Smooth muscle cell (in vitro differentiated cells): ENCODE measurements around the gene FAM234A. TPM values are rescaled to one million over a fixed set of nuclear protein-coding genes. Genes with fewer than 3 reads are reported as not detected.
"Not testable (repeated sequence)": the region's sequence is repeated elsewhere in the genome, so short reads cannot be mapped to it uniquely, and the experiment has no call there.

Experiments used
- DNase-seq: peaks from one replicate; lab custom pipeline; 2025; ENCODE audit not compliant: unreplicated experiment; lab: John Stamatoyannopoulos, UW
- H2AFZ ChIP-seq: fragments of 200-600 bp; sonication (generic); 2 replicates; pipeline ENCODE4 v1.6.0; 2016; ENCODE audit warnings: antibody characterized with exemption, low read depth, mild to moderate bottlenecking
- H3F3A ChIP-seq: fragments of 200-600 bp; sonication (generic); 2 replicates; pipeline ENCODE4 v1.6.0; 2017; ENCODE audit warnings: antibody characterized with exemption, low read depth
- H3K27ac ChIP-seq: fragments of 200-600 bp; sonication (generic); 2 replicates; pipeline ENCODE4 v1.5.1; 2016; ENCODE audit warnings: low read depth, mild to moderate bottlenecking
- H3K27me3 ChIP-seq: fragments of 200-600 bp; sonication (generic); 2 replicates; pipeline ENCODE4 v1.6.1; 2016; ENCODE audit warnings: low read depth, mild to moderate bottlenecking
- H3K36me3 ChIP-seq: fragments of 200-600 bp; sonication (generic); 2 replicates; pipeline ENCODE4 v1.5.1; 2016; ENCODE audit warnings: low read depth
- H3K4me1 ChIP-seq: fragments of 200-600 bp; sonication (generic); 2 replicates; pipeline ENCODE4 v1.5.1; 2016; ENCODE audit warnings: low read depth
- H3K4me2 ChIP-seq: fragments of 200-600 bp; sonication (generic); 2 replicates; pipeline ENCODE4 v1.6.0; 2016; ENCODE audit warnings: mild to moderate bottlenecking
- H3K4me3 ChIP-seq: fragments of 200-600 bp; sonication (generic); 2 replicates; pipeline ENCODE4 v1.5.1; 2016; ENCODE audit warnings: mild to moderate bottlenecking
- H3K79me2 ChIP-seq: fragments of 200-600 bp; sonication (generic); 2 replicates; pipeline ENCODE4 v1.6.0; 2016; ENCODE audit warnings: low read depth, mild to moderate bottlenecking
- H3K9ac ChIP-seq: fragments of 200-600 bp; sonication (generic); 2 replicates; pipeline ENCODE4 v1.6.0; 2016; ENCODE audit warnings: low read depth
- H3K9me3 ChIP-seq: fragments of 200-600 bp; sonication (generic); replicated peaks from 2 replicates; pipeline ENCODE4 v1.5.1; 2016; ENCODE audit warnings: low read depth
- H4K20me1 ChIP-seq: fragments of 200-600 bp; sonication (generic); 2 replicates; pipeline ENCODE4 v1.6.0; 2016; ENCODE audit warnings: low read depth
- WGBS: methylation state at CpG from one replicate; pipeline ENCODE4 v1.1.7; 2016; ENCODE audit warnings: low lambda C conversion rate; 5-methylcytosine and 5-hydroxymethylcytosine counted together
- polyA plus RNA-seq: library from polyadenylated mRNA; unstranded; fragments of >200 nt; fragmentation: Nextera tagmentation; extraction: Ambion mirVana; gene quantifications from 2 replicates; pipeline ENCODE4 v1.2.1, GENCODE V29; 2016
- total RNA-seq: library from RNA; depleted of rRNA; stranded (reverse); fragments of >200 nt; gene quantifications from 2 replicates; pipeline ENCODE4 v1.2.3, GENCODE V29; 2014
- TF ChIP-seq, protein P1 (sequence below): fragments of 200-600 bp; sonication (generic); IDR thresholded peaks from 2 replicates; pipeline ENCODE4 v1.5.1; 2017; ENCODE audit warnings: borderline replicate concordance, mild to moderate bottlenecking, antibody characterized with exemption; ENCODE audit not compliant: insufficient read depth, poor library complexity, severe bottlenecking

FAM234A gene
- total and polyA plus RNA-seq, 2 experiments from 2014 or later, result 83.7 to 87.3 TPM

DNA sequence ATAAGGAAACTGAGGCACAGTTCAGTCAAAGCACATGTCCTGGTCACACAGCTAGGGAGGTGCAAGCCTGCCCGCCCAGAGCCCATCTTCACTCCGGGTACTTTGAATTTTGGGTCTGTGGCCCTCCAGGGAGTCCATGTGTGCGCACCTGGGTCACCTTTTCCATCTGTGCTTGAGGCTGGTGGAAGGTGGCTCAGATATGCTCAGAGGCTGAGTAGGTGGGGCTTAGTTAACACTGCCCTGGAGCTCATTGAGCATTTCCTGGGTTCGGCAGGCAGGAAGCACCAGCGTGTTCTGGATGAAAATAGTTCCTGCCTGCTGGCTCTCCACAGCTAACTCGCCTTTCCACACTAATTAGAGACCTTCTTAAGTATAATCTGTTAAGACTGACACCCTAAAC is 19.2 kb downstream of the FAM234A start:
- Histone ChIP-seq H3K4me3 (no peak overlapping the region), H3F3A (no peaks in the 10 kb centered on the region), H3K36me3 (no peaks in the 10 kb centered on the region), H3K4me1 (no peaks in the 10 kb centered on the region), H3K79me2 (no peaks in the 10 kb centered on the region), H2AFZ (no peak overlapping the region), H3K27me3 (no peaks in the 10 kb centered on the region), H3K9me3 (no peaks in the 10 kb centered on the region), H3K9ac (no peak overlapping the region), H3K27ac (no peak overlapping the region), H4K20me1 (peaks cover 6% of the 10 kb centered on the region), H3K4me2 (no peak overlapping the region)
- 99% methylated on average over 6 of the region's 6 CpGs for WGBS
- TF ChIP-seq, protein P1, sequence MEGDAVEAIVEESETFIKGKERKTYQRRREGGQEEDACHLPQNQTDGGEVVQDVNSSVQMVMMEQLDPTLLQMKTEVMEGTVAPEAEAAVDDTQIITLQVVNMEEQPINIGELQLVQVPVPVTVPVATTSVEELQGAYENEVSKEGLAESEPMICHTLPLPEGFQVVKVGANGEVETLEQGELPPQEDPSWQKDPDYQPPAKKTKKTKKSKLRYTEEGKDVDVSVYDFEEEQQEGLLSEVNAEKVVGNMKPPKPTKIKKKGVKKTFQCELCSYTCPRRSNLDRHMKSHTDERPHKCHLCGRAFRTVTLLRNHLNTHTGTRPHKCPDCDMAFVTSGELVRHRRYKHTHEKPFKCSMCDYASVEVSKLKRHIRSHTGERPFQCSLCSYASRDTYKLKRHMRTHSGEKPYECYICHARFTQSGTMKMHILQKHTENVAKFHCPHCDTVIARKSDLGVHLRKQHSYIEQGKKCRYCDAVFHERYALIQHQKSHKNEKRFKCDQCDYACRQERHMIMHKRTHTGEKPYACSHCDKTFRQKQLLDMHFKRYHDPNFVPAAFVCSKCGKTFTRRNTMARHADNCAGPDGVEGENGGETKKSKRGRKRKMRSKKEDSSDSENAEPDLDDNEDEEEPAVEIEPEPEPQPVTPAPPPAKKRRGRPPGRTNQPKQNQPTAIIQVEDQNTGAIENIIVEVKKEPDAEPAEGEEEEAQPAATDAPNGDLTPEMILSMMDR, result no peak
- DNase-seq, result no peak

DNA sequence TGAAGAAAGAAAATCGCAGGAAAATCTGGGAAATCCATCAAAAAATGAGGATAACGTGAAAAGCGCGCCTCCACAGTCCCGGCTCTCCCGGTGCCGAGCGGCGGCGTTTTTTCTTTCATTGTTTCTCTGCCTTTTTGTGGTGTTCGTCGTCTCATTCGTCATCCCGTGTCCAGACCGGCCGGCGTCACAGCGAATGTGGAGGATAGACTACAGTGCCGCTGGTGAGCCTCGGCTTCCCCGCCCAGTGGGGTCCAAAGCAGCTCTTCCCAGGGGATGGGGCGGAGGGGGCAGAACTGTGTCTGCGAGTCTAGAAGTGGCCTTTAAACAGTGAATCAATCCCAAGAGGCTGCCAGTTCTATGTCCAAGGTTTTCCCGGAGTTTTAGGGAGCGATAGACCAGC is 19.8 kb downstream of the FAM234A start:
- Histone ChIP-seq H3K4me2 (no peak overlapping the region), H3K79me2 (no peaks in the 10 kb centered on the region), H3K4me3 (no peak overlapping the region), H3K4me1 (no peaks in the 10 kb centered on the region), H3K36me3 (no peaks in the 10 kb centered on the region), H3K9ac (no peak overlapping the region), H3F3A (no peaks in the 10 kb centered on the region), H2AFZ (no peak overlapping the region), H4K20me1 (no peaks in the 10 kb centered on the region), H3K27me3 (no peaks in the 10 kb centered on the region), H3K27ac (no peak overlapping the region), H3K9me3 (no peaks in the 10 kb centered on the region)
- TF ChIP-seq, protein P1, result no peak
- WGBS, result 99% methylated on average over 25 of the region's 25 CpGs
- DNase-seq, result no peak

DNA sequence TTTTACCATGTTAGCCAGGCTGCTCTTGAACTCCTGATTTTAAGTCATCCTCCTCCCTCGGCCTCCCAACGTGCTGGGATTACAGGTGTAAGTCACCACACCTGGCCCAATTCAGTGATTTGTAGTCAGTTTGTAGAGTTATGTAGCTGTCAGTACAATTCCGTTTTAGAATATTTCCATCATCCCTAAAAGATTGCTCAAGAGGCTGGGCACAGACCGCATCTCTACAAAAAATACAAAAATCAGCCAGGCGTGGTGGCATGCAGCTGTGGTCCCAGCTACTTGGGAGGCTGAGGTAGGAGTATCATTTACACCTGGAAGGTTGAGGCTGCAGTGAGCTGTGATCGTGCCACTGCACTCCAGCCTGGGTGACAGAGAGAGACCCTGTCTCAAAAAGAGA is 20.6 kb downstream of the FAM234A start:
- Histone ChIP-seq H3K4me2 (no peak overlapping the region), H3F3A (no peaks in the 10 kb centered on the region), H3K9ac (no peak overlapping the region), H3K79me2 (no peaks in the 10 kb centered on the region), H2AFZ (no peak overlapping the region), H3K27me3 (no peaks in the 10 kb centered on the region), H4K20me1 (no peaks in the 10 kb centered on the region), H3K4me1 (no peaks in the 10 kb centered on the region), H3K36me3 (no peaks in the 10 kb centered on the region), H3K9me3 (no peaks in the 10 kb centered on the region), H3K27ac (no peak overlapping the region), H3K4me3 (no peak overlapping the region)
- no peak for DNase-seq
- 98% methylated on average over 6 of the region's 6 CpGs for WGBS
- TF ChIP-seq, protein P1, result no peak

DNA sequence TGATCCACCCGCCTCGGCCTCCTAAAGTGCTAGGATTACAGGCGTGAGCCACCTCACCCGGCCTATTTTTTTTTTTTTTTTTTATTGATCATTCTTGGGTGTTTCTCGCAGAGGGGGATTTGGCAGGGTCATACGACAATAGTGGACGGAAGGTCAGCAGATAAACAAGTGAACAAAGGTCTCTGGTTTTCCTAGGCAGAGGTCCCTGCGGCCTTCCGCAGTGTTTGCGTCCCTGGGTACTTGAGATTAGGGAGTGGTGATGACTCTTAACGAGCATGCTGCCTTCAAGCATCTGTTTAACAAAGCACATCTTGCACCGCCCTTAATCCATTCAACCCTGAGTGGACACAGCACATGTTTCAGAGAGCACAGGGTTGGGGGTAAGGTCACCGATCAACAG is 23.5 kb downstream of the FAM234A start:
- DNase-seq, result not testable (repeated sequence)

More for the DNA sequence above, 23.5 kb downstream of the FAM234A start:
- H3F3A ChIP-seq, H3K4me1 ChIP-seq, H3K4me2 ChIP-seq, H4K20me1 ChIP-seq, H2AFZ ChIP-seq, H3K9ac ChIP-seq, H3K36me3 ChIP-seq, H3K27ac ChIP-seq, H3K27me3 ChIP-seq, H3K79me2 ChIP-seq, H3K4me3 ChIP-seq, H3K9me3 ChIP-seq: not testable (repeated sequence)
- 95% methylated on average over 11 of the region's 13 CpGs for WGBS
